ENCODE measurements around the gene CEACAM16.
"Not testable (repeated sequence)": the region's sequence is repeated elsewhere in the genome, so short reads cannot be mapped to it uniquely, and the experiment has no call there.

The CEACAM16 gene

GRCh38 chr19:44704982-44705381, 6.0 kb downstream of the CEACAM16 start:
- no peak for DNase-seq

GRCh38 chr19:44705502-44706010, 6.6 kb downstream of the CEACAM16 start:
- DNase-seq, result no peak

GRCh38 chr19:44706506-44707236, 7.7 kb downstream of the CEACAM16 start:
- no peak for DNase-seq

- no peak for DNase-seq
Measured at GRCh38 chr19:44707794-44708193, 8.8 kb downstream of the CEACAM16 start.

GRCh38 chr19:44708940-44709339, 10.0 kb downstream of the CEACAM16 start:
- DNase-seq, result no peak

GRCh38 chr19:44709434-44710266, 10.7 kb downstream of the CEACAM16 start:
- not testable (repeated sequence) for DNase-seq

GRCh38 chr19:44710483-44710882, 11.5 kb downstream of the CEACAM16 start:
- no peak for DNase-seq

- no peak for DNase-seq
Measured at GRCh38 chr19:44712864-44713515, 14.0 kb downstream of the CEACAM16 start.

- no peak for DNase-seq
Measured at GRCh38 chr19:44714597-44715169, 15.7 kb downstream of the CEACAM16 start.

GRCh38 chr19:44717603-44718002, 18.7 kb downstream of the CEACAM16 start:
- DNase-seq, result no peak

- no peak for DNase-seq
Measured at GRCh38 chr19:44718441-44719261, 19.7 kb downstream of the CEACAM16 start.

- no peak for DNase-seq
Measured at GRCh38 chr19:44719262-44719701, 20.3 kb downstream of the CEACAM16 start.

- DNase-seq, result not testable (repeated sequence)
Measured at GRCh38 chr19:44720396-44720795, 21.4 kb downstream of the CEACAM16 start.

GRCh38 chr19:44720945-44721344, 22.0 kb downstream of the CEACAM16 start:
- no peak for DNase-seq

- not testable (repeated sequence) for DNase-seq
Measured at GRCh38 chr19:44721369-44721768, 22.4 kb downstream of the CEACAM16 start.

GRCh38 chr19:44722131-44723121, 23.5 kb downstream of the CEACAM16 start:
- no peak for DNase-seq

- no peak for DNase-seq
Measured at GRCh38 chr19:44723299-44723951, 24.5 kb downstream of the CEACAM16 start.

GRCh38 chr19:44723952-44724319, 25.0 kb downstream of the CEACAM16 start:
- DNase-seq, result peak; percentile 69

GRCh38 chr19:44725251-44725650, 26.3 kb downstream of the CEACAM16 start:
- no peak for DNase-seq

GRCh38 chr19:44725684-44726083, 26.7 kb downstream of the CEACAM16 start:
- no peak for DNase-seq

Data from GOT3 (cell line).